K562 (cell line): ENCODE data around the gene MAP3K13. TPM values are rescaled to one million over a fixed set of nuclear protein-coding genes. Genes with fewer than 3 reads are reported as not detected.
A peak's percentile ranks its signal among the peaks of the same experiment; 100 is the strongest.

ENCODE experiments used
- ATAC-seq: fragments of 200-7000 bp; cut with Tn5 transposase; 3 replicates; pipeline ENCODE4 v1.9.1; 2020; ENCODE audit warnings: moderate library complexity
- BruUV-seq: library from RNA; stranded (reverse); fragments of 400-500 nt; replicated peaks from 2 replicates; lab custom pipeline; 2021; lab: Mats Ljungman, UMichigan
- CTCF ChIA-PET: fragments of 300-600 bp; formaldehyde crosslinking; extraction: SDS; loops from one replicate; lab custom pipeline; 2021; ENCODE audit warnings: low intra/inter-chr PET ratio; lab: Yijun Ruan, JAX
- POLR2A ChIA-PET: fragments of 300-600, 350-650 bp; sonication (Branson Sonifier 250); formaldehyde crosslinking; extraction: SDS; loops from one replicate; lab custom pipeline; 2021; ENCODE audit warnings: antibody characterized with exemption, inconsistent platforms; lab: Yijun Ruan, JAX
- DNase-seq, 4 experiments: peaks; one replicate each; pipeline versions ENCODE4 v3.0.0 to v3.0.0-alpha.2; 2011 to 2018; ENCODE audit warnings: low spot score in 3 of 4, mixed read lengths in 3 of 4; ENCODE audit errors: extremely low read depth in 1 of 4
- FAIRE-seq: peaks from 2 replicates; lab custom pipeline; 2011; peaks lifted over from hg19 to GRCh38; lab: Jason Lieb, UNC
- H2AFZ ChIP-seq: 2 replicates; pipeline ENCODE4 v1.6.0; 2011; ENCODE audit warnings: low read depth, low read length, control low read depth, inconsistent platforms
- H3K27ac ChIP-seq: fragments of 200-600 bp; 3 replicates; pipeline ENCODE4 v1.8.0; 2011; ENCODE audit warnings: low read depth, mild to moderate bottlenecking, control low read depth, inconsistent platforms, low read length, moderate library complexity, mixed read lengths; ENCODE audit errors: extremely low read depth
- H3K27me3 ChIP-seq, 2 experiments: fragments of 300-600 bp in 1 of 2; 2 replicates in 1 of 2; 3 replicates in 1 of 2; pipeline versions ENCODE4 v1.6.0 to v1.8.0; 2011; ENCODE audit warnings: inconsistent platforms in 2 of 2, low read length in 2 of 2, mild to moderate bottlenecking in 1 of 2, mixed read lengths in 1 of 2, moderate library complexity in 1 of 2; ENCODE audit not compliant: control insufficient read depth in 2 of 2, insufficient read depth in 2 of 2
- H3K36me3 ChIP-seq: fragments of 300-600 bp; 3 replicates; pipeline ENCODE4 v1.8.0; 2011; ENCODE audit warnings: mild to moderate bottlenecking, low read length, inconsistent platforms; ENCODE audit not compliant: control insufficient read depth, insufficient read depth
- H3K4me1 ChIP-seq, 2 experiments: fragments of 200-600 bp in 1 of 2; replicated peaks in 1 of 2; 2 replicates in 1 of 2; 3 replicates in 1 of 2; pipeline versions ENCODE4 v1.5.1 to v1.8.0; 2011; ENCODE audit warnings: inconsistent platforms in 2 of 2, low read length in 2 of 2, mild to moderate bottlenecking in 1 of 2, mixed read lengths in 1 of 2, moderate library complexity in 1 of 2; ENCODE audit not compliant: control insufficient read depth in 2 of 2, insufficient read depth in 2 of 2
- H3K4me2 ChIP-seq: 2 replicates; pipeline ENCODE4 v1.6.1; 2011; ENCODE audit warnings: low read length, control low read depth, inconsistent platforms, mixed read lengths; ENCODE audit not compliant: insufficient read depth
- H3K4me3 ChIP-seq: fragments of 200-600 bp; sonication (generic), shearing (Covaris generic); 2 replicates; pipeline ENCODE4 v1.5.1; 2016; ENCODE audit warnings: control low read depth, inconsistent platforms
- H3K79me2 ChIP-seq: fragments of 200-600 bp; 3 replicates; pipeline ENCODE4 v1.8.0; 2011; ENCODE audit warnings: low read length, inconsistent platforms; ENCODE audit not compliant: control insufficient read depth, insufficient read depth
- H3K9ac ChIP-seq, 2 experiments: 2 replicates each; pipeline versions ENCODE4 v1.6.0 to v1.6.1; 2011; ENCODE audit warnings: low read depth in 2 of 2, low read length in 2 of 2, control low read depth in 1 of 2, inconsistent platforms in 1 of 2, mild to moderate bottlenecking in 1 of 2, mixed read lengths in 1 of 2; ENCODE audit not compliant: insufficient read depth in 1 of 2
- H3K9me1 ChIP-seq: one replicate; pipeline ENCODE4 v1.6.0; 2011; ENCODE audit warnings: inconsistent platforms, mild to moderate bottlenecking, low read length, moderate library complexity; ENCODE audit not compliant: control insufficient read depth, insufficient read depth
- H3K9me3 ChIP-seq: replicated peaks from 2 replicates; pipeline ENCODE4 v1.5.1; 2011; ENCODE audit warnings: low read depth, low read length, inconsistent platforms; ENCODE audit not compliant: control insufficient read depth, insufficient read depth
- H4K20me1 ChIP-seq: replicated peaks from 2 replicates; pipeline ENCODE4 v1.6.1; 2011; ENCODE audit warnings: low read length, inconsistent platforms, mixed read lengths; ENCODE audit not compliant: control insufficient read depth, insufficient read depth
- ARNT ChIP-seq, 2 experiments: fragments of 450-650 bp; IDR thresholded peaks; 2 replicates each; pipeline ENCODE4 v1.6.1; 2016; ENCODE audit warnings: mild to moderate bottlenecking in 1 of 2
- EHMT2 ChIP-seq: fragments of 450-650 bp; IDR thresholded peaks from 2 replicates; pipeline ENCODE4 v1.6.1; 2018; ENCODE audit warnings: antibody characterized with exemption
- FOXK2 ChIP-seq, 2 experiments: fragments of 450-650 bp; IDR thresholded peaks in 1 of 2; conservative IDR thresholded peaks in 1 of 2; 2 replicates each; pipeline ENCODE4 v1.6.1; 2016; ENCODE audit warnings: low read depth in 2 of 2, mild to moderate bottlenecking in 1 of 2
- HDAC2 ChIP-seq: fragments of 450-650 bp; IDR thresholded peaks from 2 replicates; pipeline ENCODE4 v1.6.1; 2016; ENCODE audit warnings: mild to moderate bottlenecking
- HMGXB4 ChIP-seq: sonication (generic); formaldehyde crosslinking; IDR thresholded peaks from 2 replicates; pipeline ENCODE4 v1.8.1; 2023; ENCODE audit warnings: mild to moderate bottlenecking, missing genetic modification reagents
- JUN ChIP-seq, 2 experiments: sonication (generic) in 1 of 2; formaldehyde crosslinking in 1 of 2; IDR thresholded peaks; 2 replicates each; pipeline versions ENCODE4 v1.6.1 to v1.8.0; 2012 to 2022; ENCODE audit warnings: borderline replicate concordance in 2 of 2, mild to moderate bottlenecking in 2 of 2, improper control_type of control experiment in 1 of 2, low read depth in 1 of 2, low read length in 1 of 2, missing genetic modification reagents in 1 of 2
- LCOR ChIP-seq: sonication (generic); formaldehyde crosslinking; IDR thresholded peaks from 2 replicates; pipeline ENCODE4 v1.8.0; 2022; ENCODE audit warnings: mild to moderate bottlenecking, missing genetic modification reagents
- NRF1 ChIP-seq, 2 experiments: fragments of 450-650 bp; IDR thresholded peaks in 1 of 2; conservative IDR thresholded peaks in 1 of 2; 2 replicates each; pipeline ENCODE4 v1.6.1; 2014; ENCODE audit warnings: mild to moderate bottlenecking in 2 of 2
- SPI1 ChIP-seq: IDR thresholded peaks from 2 replicates; pipeline ENCODE4 v1.6.1; 2011; ENCODE audit warnings: low read depth, low read length, control low read depth, borderline replicate concordance
- TARDBP ChIP-seq: fragments of 450-650 bp; IDR thresholded peaks from 2 replicates; pipeline ENCODE4 v1.6.1; 2016
- TBP ChIP-seq: optimal IDR thresholded peaks from 2 replicates; pipeline ENCODE3; 2011; ENCODE audit warnings: low read depth, low read length, improper control_type of control experiment
- THAP12 ChIP-seq: fragments of 250-450 bp; sonication (Bioruptor Pico); IDR thresholded peaks from 2 replicates; pipeline ENCODE4 v1.9.0; 2021; ENCODE audit warnings: mild to moderate bottlenecking, inconsistent platforms
- ZNF124 ChIP-seq: sonication (generic); formaldehyde crosslinking; IDR thresholded peaks from 2 replicates; pipeline ENCODE4 v1.8.1; 2022; ENCODE audit warnings: missing genetic modification reagents
- WGBS: fragments of 100-300 bp; shearing (Covaris generic); methylation state at CpG from one replicate; pipeline ENCODE4 v1.1.6; 2016; ENCODE audit warnings: low coverage, mixed read lengths; ENCODE audit not compliant: insufficient coverage; ENCODE audit errors: missing lambda C conversion rate; 5-methylcytosine and 5-hydroxymethylcytosine counted together
- in situ Hi-C: fragments of 300-500 bp; cut with MboI; formaldehyde crosslinking; loops from 4 replicates; pipeline ENCODE4 v1.15.0; 2018; ENCODE audit warnings: inconsistent platforms, mixed read lengths
- intact Hi-C: fragments of 100-400 bp; cut with micrococcal nuclease; formaldehyde crosslinking; loops from 2 replicates; pipeline ENCODE4 v1.14.2; 2022
- polyA plus RNA-seq, 8 experiments: library from polyadenylated mRNA; depleted of rRNA in 4 of 8; stranded (reverse) in 5 of 8; unstranded in 3 of 8; fragments of >200 nt; fragmentation: Nextera tagmentation in 2 of 8; fragmentation: Illumina TruSeq in 1 of 8; extraction: Ambion mirVana in 2 of 8; extraction: Trizol in 1 of 8; gene quantifications; 2 replicates each; pipeline versions ENCODE4 v1.2.1 to v1.2.3, GENCODE V29; 2011 to 2014; ENCODE audit warnings: inconsistent platforms in 1 of 8, missing spikeins in 1 of 8
- total RNA-seq, 7 experiments: library from RNA; depleted of rRNA in 6 of 7; stranded (reverse); fragments of >200 nt in 6 of 7; fragmentation: Illumina TruSeq in 2 of 7; extraction: Trizol in 2 of 7; gene quantifications; 2 replicates each; pipeline versions ENCODE4 v1.2.1 to v1.2.3, GENCODE V29; 2011 to 2021; ENCODE audit warnings: low replicate concordance in 1 of 7

The MAP3K13 gene
- total and polyA plus RNA-seq, 9 of the 15 experiments (the other 6 are each of a cell fraction or from before 2014, with no cell fraction given), result 0.04 to 0.32 (median 0.15) TPM; not detected in 2

- Histone ChIP-seq H3K79me2 (no peaks in the 10 kb centered on the region), H3K9me1 (no peaks in the 10 kb centered on the region), H3K27me3 (no peaks in the 10 kb centered on the region), H3K9ac (0 out of 4 replicates have a peak overlapping the region, but pooled peaks of 1 of the 2 experiments have one; percentile 17), H2AFZ (peak overlapping the region; percentile 90), H3K4me2 (peak overlapping the region; percentile 48; the same call in 1 of the 2 replicates), H3K27ac (peak overlapping the region; percentile 54; the same call in 2 of the 3 replicates), H3K4me3 (no peak overlapping the region), H3K9me3 (no peaks in the 10 kb centered on the region), H4K20me1 (no peaks in the 10 kb centered on the region), H3K36me3 (no peaks in the 10 kb centered on the region), H3K4me1 (peaks cover 4 to 5% of the 10 kb centered on the region in 2 experiments; a peak in 3 of 5 replicates)
- ChIA-PET POLR2A (no interaction called here), CTCF (no interaction called here)
- no TSS peak for BruUV-seq
- ATAC-seq (peak; percentile 96), FAIRE-seq (peak; percentile 97), DNase-seq (peak; percentile 63 to 82 (median 73))
- intact Hi-C loops (no loop called here), in situ Hi-C loops (no loop called here)
- WGBS, result 41% methylated on average over 8 of the region's 9 CpGs
- TF ChIP-seq HMGXB4 (CRISPR knock-in tag) (no peak), ZNF124 (CRISPR knock-in tag) (no peak), EHMT2 (peak; percentile 26; the same call in 1 of the 2 replicates), FOXK2 (conservative IDR thresholded peaks at IDR 0.05 in 1 of 2, IDR thresholded peaks at IDR 0.05 in 1 of 2; ENCODE audit: low read depth in 2 of 2) (peak in 1 of 2 experiments; percentile 40; a peak in 1 of 4 replicates), NRF1 (conservative IDR thresholded peaks at IDR 0.05 in 1 of 2, IDR thresholded peaks at IDR 0.05 in 1 of 2) (peak; percentile 67 to 68), LCOR (CRISPR knock-in tag) (peak; percentile 30; the same call in 1 of the 2 replicates), ARNT (IDR thresholded peaks at IDR 0.05) (0 out of 4 replicates have a peak, but pooled peaks of 1 of the 2 experiments have one; percentile 35), HDAC2 (peak; percentile 57; the same call in 1 of the 2 replicates), THAP12 (CRISPR knock-in tag) (no peak), TBP (peak; percentile 35), JUN (IDR thresholded peaks at IDR 0.05; ENCODE audit: borderline replicate concordance, low read depth, low read length) (peak; percentile 90), JUN (CRISPR knock-in tag; IDR thresholded peaks at IDR 0.05; ENCODE audit: borderline replicate concordance) (no peak; the same call in 1 of the 2 replicates), TARDBP (no peak), SPI1 (peak; percentile 76; the same call in 1 of the 2 replicates)
These were observed 174.5 kb downstream of the MAP3K13 start for GRCh38 chr3:185537369-185537970.
